ENCODE measurements around the gene MEF2C.
"Not testable (repeated sequence)": the region's sequence is repeated elsewhere in the genome, so short reads cannot be mapped to it uniquely, and the experiment has no call there.

GRCh38 chr5:88912743-88913142, 29.8 kb upstream of the MEF2C start:
- TF ChIP-seq EZH2 (IDR thresholded peaks at IDR 0.05; ENCODE audit: low read length); CTCF (optimal IDR thresholded peaks at IDR 0.05 in 1 of 3, IDR thresholded peaks at IDR 0.05 in 1 of 3, conservative IDR thresholded peaks at IDR 0.05 in 1 of 3; ENCODE audit: extremely low read depth in 1 of 3, insufficient read depth in 2 of 3, low read length in 3 of 3): not testable (repeated sequence)

Data from keratinocyte (primary cell).